ENCODE data around the gene FUT8. TPM values are rescaled to one million over a fixed set of nuclear protein-coding genes. Genes with fewer than 3 reads are reported as not detected.
"Not testable (repeated sequence)": the region's sequence is repeated elsewhere in the genome, so short reads cannot be mapped to it uniquely, and the experiment has no call there.

FUT8 gene
- total RNA-seq, 1 donor from 2014 or later = 26.1 TPM

DNA sequence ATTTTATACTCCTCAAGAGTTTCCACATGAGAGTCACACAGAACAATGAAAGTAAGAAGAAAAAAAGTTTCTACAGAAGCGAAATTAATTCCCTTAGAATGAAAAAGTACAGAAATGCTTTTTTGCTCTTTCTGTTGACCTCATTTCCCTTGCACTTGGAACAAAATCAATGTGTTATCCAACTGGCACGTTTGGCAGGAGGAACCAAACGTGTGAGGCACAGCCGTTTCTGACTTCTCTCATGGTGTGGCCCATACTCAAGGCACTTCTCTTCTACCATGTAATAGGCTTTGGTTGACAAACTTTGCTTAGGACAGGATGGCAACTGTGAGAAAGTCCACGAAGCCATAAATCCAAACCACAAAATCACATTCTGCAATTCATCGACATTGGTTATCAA is 297.0 kb downstream of the FUT8 start:
- Histone ChIP-seq H3K36me3 (ENCODE audit: control insufficient read depth in 3 of 3, insufficient read depth in 3 of 3, low read length in 3 of 3) (no peaks in the 10 kb centered on the region), H3K27me3 (ENCODE audit: control insufficient read depth in 3 of 3, insufficient read depth in 3 of 3, low read length in 3 of 3) (no peaks in the 10 kb centered on the region), H3K27ac (ENCODE audit: low read depth, low read length) (no peak overlapping the region)

DNA sequence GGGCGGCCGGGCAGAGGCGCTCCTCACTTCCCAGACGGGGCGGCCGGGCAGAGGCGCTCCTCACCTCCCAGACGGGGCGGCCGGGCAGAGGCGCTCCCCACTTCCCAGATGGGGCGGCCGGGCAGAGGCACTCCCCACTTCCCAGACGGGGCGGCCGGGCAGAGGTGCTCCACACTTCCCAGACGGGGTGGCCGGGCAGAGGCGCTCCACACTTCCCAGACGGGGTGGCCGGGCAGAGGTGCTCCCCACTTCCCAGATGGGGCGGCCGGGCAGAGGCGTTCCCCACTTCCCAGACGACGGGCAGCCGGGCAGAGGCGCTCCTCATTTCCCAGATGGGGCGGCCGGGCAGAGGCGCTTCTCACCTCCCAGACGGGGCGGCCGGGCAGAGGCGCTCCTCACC is 304.3 kb downstream of the FUT8 start:
- H3K9ac ChIP-seq (ENCODE audit: low read depth in 1 of 3, low read length in 3 of 3); H3K27me3 ChIP-seq (ENCODE audit: control insufficient read depth in 3 of 3, insufficient read depth in 3 of 3, low read length in 3 of 3); H3K4me1 ChIP-seq (ENCODE audit: control insufficient read depth in 3 of 3, insufficient read depth in 3 of 3, low read length in 3 of 3); H3K27ac ChIP-seq (ENCODE audit: low read depth, low read length); H3K9me3 ChIP-seq (ENCODE audit: control insufficient read depth in 3 of 3, low read length in 3 of 3); H3K4me3 ChIP-seq (ENCODE audit: low read length in 3 of 3); H3K36me3 ChIP-seq (ENCODE audit: control insufficient read depth in 3 of 3, insufficient read depth in 3 of 3, low read length in 3 of 3): not testable (repeated sequence)

More for the DNA sequence above, 297.0 kb downstream of the FUT8 start:
- no peaks in the 10 kb centered on the region for H3K9me3 ChIP-seq (ENCODE audit: control insufficient read depth in 3 of 3, low read length in 3 of 3)
- no peak overlapping the region for H3K4me3 ChIP-seq (ENCODE audit: low read length in 3 of 3)
- H3K9ac ChIP-seq (ENCODE audit: low read depth in 1 of 3, low read length in 3 of 3) = no peak overlapping the region
- H3K4me1 ChIP-seq (ENCODE audit: control insufficient read depth in 3 of 3, insufficient read depth in 3 of 3, low read length in 3 of 3) = no peaks in the 10 kb centered on the region

DNA sequence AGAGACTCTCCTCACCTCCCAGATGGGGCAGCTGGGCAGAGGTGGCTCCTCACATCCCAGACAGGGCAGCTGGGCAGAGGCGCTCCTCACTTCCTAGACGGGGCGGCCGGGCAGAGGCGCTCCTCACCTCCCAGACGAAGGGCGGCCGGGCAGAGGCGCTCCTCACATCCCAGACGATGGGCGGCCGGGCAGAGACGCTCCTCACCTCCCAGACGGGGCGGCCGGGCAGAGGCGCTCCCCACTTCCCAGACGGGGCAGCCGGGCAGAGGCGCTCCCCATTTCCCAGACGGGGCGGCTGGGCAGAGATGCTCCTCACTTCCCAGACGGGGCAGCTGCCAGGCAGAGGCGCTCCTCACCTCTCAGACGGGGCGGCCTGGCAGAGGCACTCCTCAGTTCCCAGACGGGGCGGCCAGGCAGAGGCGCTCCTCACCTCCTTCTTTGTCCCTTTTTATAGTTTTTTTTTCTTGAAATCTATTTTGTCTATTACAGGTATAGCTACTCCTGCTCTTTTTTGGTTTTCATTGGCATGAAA is 304.9 kb downstream of the FUT8 start:
- not testable (repeated sequence) for H3K36me3 ChIP-seq (ENCODE audit: control insufficient read depth in 3 of 3, insufficient read depth in 3 of 3, low read length in 3 of 3); H3K27me3 ChIP-seq (ENCODE audit: control insufficient read depth in 3 of 3, insufficient read depth in 3 of 3, low read length in 3 of 3)

DNA sequence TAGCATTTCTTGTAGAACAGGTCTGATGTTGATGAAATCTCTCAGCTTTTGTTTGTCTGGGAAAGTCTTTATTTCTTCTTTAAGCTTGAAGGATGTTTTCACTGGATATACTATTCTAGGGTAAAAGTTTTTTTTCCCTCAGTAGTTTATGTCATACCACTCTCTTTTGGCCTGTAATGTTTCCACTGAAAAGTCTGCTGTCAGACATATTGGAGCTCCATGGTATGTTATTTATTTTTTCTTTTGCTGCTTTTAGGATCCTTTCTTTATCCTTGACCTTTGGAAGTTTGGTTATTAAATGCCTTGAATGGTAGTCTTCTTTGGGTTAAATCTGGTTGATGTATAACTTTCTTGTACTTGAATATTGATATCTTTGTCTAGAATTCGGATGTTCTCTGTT is 306.1 kb downstream of the FUT8 start:
- Histone ChIP-seq H3K4me3 (ENCODE audit: low read length in 3 of 3) (no peak overlapping the region), H3K9me3 (ENCODE audit: control insufficient read depth in 3 of 3, low read length in 3 of 3) (no peaks in the 10 kb centered on the region), H3K4me1 (ENCODE audit: control insufficient read depth in 3 of 3, insufficient read depth in 3 of 3, low read length in 3 of 3) (no peaks in the 10 kb centered on the region), H3K27me3 (ENCODE audit: control insufficient read depth in 3 of 3, insufficient read depth in 3 of 3, low read length in 3 of 3) (no peaks in the 10 kb centered on the region), H3K9ac (ENCODE audit: low read depth in 1 of 3, low read length in 3 of 3) (no peak overlapping the region), H3K36me3 (ENCODE audit: control insufficient read depth in 3 of 3, insufficient read depth in 3 of 3, low read length in 3 of 3) (no peaks in the 10 kb centered on the region), H3K27ac (ENCODE audit: low read depth, low read length) (no peak overlapping the region)

More for the DNA sequence above, 304.9 kb downstream of the FUT8 start:
- H3K27ac ChIP-seq (ENCODE audit: low read depth, low read length); H3K9ac ChIP-seq (ENCODE audit: low read depth in 1 of 3, low read length in 3 of 3); H3K4me3 ChIP-seq (ENCODE audit: low read length in 3 of 3); H3K9me3 ChIP-seq (ENCODE audit: control insufficient read depth in 3 of 3, low read length in 3 of 3); H3K4me1 ChIP-seq (ENCODE audit: control insufficient read depth in 3 of 3, insufficient read depth in 3 of 3, low read length in 3 of 3): not testable (repeated sequence)

DNA sequence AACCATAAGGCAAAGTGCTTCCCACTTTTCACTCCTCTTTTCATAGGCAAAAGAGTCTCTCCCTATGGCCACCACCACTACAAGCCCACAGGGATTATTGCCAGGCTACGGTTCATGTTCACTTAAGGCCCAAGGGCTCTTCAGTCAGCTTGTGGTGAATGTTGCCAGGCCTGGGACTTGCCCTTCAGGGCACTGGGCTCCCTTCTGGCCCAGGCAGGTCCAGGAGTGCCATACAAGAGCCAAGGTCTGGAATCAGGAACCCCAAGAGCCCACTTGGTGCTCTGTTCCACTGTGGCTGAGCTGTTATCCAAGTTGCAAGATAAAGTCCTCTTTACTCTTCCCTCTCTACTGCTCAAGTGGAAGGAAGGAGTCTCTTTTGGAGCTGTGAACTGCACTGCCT is 307.6 kb downstream of the FUT8 start:
- Histone ChIP-seq H3K4me1 (ENCODE audit: control insufficient read depth in 3 of 3, insufficient read depth in 3 of 3, low read length in 3 of 3) (no peaks in the 10 kb centered on the region), H3K4me3 (ENCODE audit: low read length in 3 of 3) (no peak overlapping the region), H3K9ac (ENCODE audit: low read depth in 1 of 3, low read length in 3 of 3) (no peak overlapping the region), H3K27ac (ENCODE audit: low read depth, low read length) (no peak overlapping the region), H3K36me3 (ENCODE audit: control insufficient read depth in 3 of 3, insufficient read depth in 3 of 3, low read length in 3 of 3) (no peaks in the 10 kb centered on the region), H3K9me3 (ENCODE audit: control insufficient read depth in 3 of 3, low read length in 3 of 3) (no peaks in the 10 kb centered on the region), H3K27me3 (ENCODE audit: control insufficient read depth in 3 of 3, insufficient read depth in 3 of 3, low read length in 3 of 3) (no peaks in the 10 kb centered on the region)

DNA sequence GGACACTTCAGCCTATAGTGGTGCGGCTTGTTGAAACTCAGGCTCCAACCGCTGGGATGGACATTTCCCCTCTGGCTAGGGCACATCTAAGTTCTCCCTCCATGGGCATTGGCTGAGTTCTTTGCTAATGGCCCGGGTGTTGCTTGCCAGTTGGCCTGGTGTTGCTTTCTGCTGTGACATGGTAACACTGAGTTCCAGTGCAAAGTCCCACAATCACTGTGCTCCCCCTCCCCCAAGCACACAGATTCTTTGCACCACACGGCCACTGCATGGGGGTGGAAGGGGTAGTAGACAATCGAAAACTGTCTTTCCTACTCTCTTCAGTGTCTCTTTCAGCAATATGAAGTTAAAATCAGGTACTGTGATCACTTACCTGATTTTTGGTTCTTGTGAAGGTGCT is 308.2 kb downstream of the FUT8 start:
- Histone ChIP-seq H3K4me3 (ENCODE audit: low read length in 3 of 3) (no peak overlapping the region), H3K4me1 (ENCODE audit: control insufficient read depth in 3 of 3, insufficient read depth in 3 of 3, low read length in 3 of 3) (no peaks in the 10 kb centered on the region), H3K27me3 (ENCODE audit: control insufficient read depth in 3 of 3, insufficient read depth in 3 of 3, low read length in 3 of 3) (no peaks in the 10 kb centered on the region), H3K9me3 (ENCODE audit: control insufficient read depth in 3 of 3, low read length in 3 of 3) (no peaks in the 10 kb centered on the region), H3K27ac (ENCODE audit: low read depth, low read length) (no peak overlapping the region), H3K9ac (ENCODE audit: low read depth in 1 of 3, low read length in 3 of 3) (no peak overlapping the region), H3K36me3 (ENCODE audit: control insufficient read depth in 3 of 3, insufficient read depth in 3 of 3, low read length in 3 of 3) (no peaks in the 10 kb centered on the region)

DNA sequence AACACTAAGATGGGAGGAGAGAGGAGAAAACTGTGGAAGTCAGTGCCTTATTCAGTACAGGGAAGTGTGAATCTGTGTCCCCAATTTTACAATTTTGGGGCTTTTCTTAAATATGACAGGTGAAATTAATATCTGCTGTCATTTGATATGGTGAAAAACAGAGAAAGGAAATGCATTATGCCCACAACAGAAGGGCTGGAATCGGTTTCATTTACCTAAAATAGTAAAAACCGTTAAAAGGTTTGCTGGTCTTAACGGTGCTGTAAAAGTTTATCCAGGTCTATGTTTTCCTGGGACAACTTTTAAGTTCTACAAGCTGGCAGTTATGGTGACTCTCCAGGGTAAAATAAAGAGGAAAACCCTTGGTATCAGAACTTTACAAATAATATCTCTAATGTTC is 310.8 kb downstream of the FUT8 start:
- Histone ChIP-seq H3K9ac (ENCODE audit: low read depth in 1 of 3, low read length in 3 of 3) (no peak overlapping the region), H3K27ac (ENCODE audit: low read depth, low read length) (no peak overlapping the region), H3K4me1 (ENCODE audit: control insufficient read depth in 3 of 3, insufficient read depth in 3 of 3, low read length in 3 of 3) (no peaks in the 10 kb centered on the region), H3K27me3 (ENCODE audit: control insufficient read depth in 3 of 3, insufficient read depth in 3 of 3, low read length in 3 of 3) (no peaks in the 10 kb centered on the region), H3K36me3 (ENCODE audit: control insufficient read depth in 3 of 3, insufficient read depth in 3 of 3, low read length in 3 of 3) (no peaks in the 10 kb centered on the region), H3K4me3 (ENCODE audit: low read length in 3 of 3) (no peak overlapping the region), H3K9me3 (ENCODE audit: control insufficient read depth in 3 of 3, low read length in 3 of 3) (no peaks in the 10 kb centered on the region)

DNA sequence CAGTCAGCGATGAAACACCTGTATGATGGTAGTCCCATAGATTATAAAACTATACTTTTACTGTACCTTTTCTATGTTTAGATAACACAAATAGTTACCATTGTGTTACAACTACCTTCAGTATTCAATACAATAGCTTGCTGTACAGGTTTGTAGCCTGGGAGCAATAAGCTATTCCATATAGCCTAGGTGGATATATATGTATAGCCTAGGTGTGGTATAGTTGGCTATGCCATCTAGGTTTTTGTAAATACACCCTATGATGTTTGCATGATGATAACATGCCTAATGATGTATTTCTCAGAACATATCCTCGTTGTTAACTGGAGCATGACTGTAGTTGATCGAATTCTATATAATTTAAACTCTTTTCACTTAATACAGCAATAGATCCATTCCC is 316.1 kb downstream of the FUT8 start:
- Histone ChIP-seq H3K27me3 (ENCODE audit: control insufficient read depth in 3 of 3, insufficient read depth in 3 of 3, low read length in 3 of 3) (no peaks in the 10 kb centered on the region), H3K9ac (ENCODE audit: low read depth in 1 of 3, low read length in 3 of 3) (no peak overlapping the region), H3K9me3 (ENCODE audit: control insufficient read depth in 3 of 3, low read length in 3 of 3) (no peaks in the 10 kb centered on the region), H3K27ac (ENCODE audit: low read depth, low read length) (no peak overlapping the region), H3K36me3 (ENCODE audit: control insufficient read depth in 3 of 3, insufficient read depth in 3 of 3, low read length in 3 of 3) (no peaks in the 10 kb centered on the region), H3K4me1 (ENCODE audit: control insufficient read depth in 3 of 3, insufficient read depth in 3 of 3, low read length in 3 of 3) (no peaks in the 10 kb centered on the region), H3K4me3 (ENCODE audit: low read length in 3 of 3) (no peak overlapping the region)

DNA sequence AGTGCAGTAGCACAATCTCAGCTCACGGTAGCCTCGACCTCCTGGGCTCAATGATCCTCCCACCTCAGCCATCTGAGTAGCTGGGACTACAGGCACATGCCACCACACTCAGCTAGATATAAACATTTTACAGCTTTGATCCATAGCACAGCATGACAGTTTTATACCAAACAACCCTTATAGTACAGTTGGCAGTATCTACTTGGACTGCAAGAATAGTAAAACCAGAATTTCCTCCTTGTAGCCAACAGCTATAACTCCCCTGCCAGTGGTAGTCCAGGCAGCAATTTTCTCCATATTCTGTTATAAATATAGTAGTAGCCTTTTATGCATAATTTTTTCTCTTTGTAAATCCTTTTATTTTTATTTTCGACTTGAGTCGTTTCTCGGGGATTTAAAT is 317.0 kb downstream of the FUT8 start:
- Histone ChIP-seq H3K4me1 (ENCODE audit: control insufficient read depth in 3 of 3, insufficient read depth in 3 of 3, low read length in 3 of 3) (no peaks in the 10 kb centered on the region), H3K27me3 (ENCODE audit: control insufficient read depth in 3 of 3, insufficient read depth in 3 of 3, low read length in 3 of 3) (no peaks in the 10 kb centered on the region), H3K27ac (ENCODE audit: low read depth, low read length) (no peak overlapping the region), H3K9me3 (ENCODE audit: control insufficient read depth in 3 of 3, low read length in 3 of 3) (no peaks in the 10 kb centered on the region), H3K9ac (ENCODE audit: low read depth in 1 of 3, low read length in 3 of 3) (no peak overlapping the region), H3K36me3 (ENCODE audit: control insufficient read depth in 3 of 3, insufficient read depth in 3 of 3, low read length in 3 of 3) (no peaks in the 10 kb centered on the region), H3K4me3 (ENCODE audit: low read length in 3 of 3) (no peak overlapping the region)

DNA sequence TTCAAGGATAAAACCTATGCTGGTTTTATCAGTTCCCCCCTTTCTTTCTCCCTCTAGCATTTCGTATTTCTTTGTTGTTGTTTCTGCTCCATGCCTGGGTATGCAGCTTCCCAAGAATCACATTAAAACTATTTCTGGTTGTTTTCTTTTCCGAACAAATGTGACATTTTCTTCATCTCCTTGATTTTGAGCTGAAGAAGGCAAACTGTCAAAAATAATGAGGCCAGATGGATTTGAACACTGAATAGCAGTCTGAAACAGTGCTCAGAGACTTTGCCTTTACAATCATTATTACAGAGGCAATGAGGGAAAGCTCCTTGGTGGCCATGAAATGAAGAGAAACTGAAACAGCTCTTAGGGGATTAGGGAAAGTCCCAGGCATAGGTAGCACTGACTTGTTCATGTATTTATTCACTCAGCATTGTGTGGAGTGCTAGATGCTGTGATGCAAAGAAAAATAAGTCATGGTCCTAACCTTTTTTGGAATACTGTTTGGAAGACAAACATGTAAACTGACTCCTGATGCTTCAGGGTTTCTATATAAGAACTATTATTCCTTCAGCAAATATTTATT is 319.5 kb downstream of the FUT8 start:
- Histone ChIP-seq H3K27me3 (ENCODE audit: control insufficient read depth in 3 of 3, insufficient read depth in 3 of 3, low read length in 3 of 3) (no peaks in the 10 kb centered on the region), H3K9me3 (ENCODE audit: control insufficient read depth in 3 of 3, low read length in 3 of 3) (no peaks in the 10 kb centered on the region), H3K4me1 (ENCODE audit: control insufficient read depth in 3 of 3, insufficient read depth in 3 of 3, low read length in 3 of 3) (no peaks in the 10 kb centered on the region), H3K27ac (ENCODE audit: low read depth, low read length) (no peak overlapping the region), H3K36me3 (ENCODE audit: control insufficient read depth in 3 of 3, insufficient read depth in 3 of 3, low read length in 3 of 3) (no peaks in the 10 kb centered on the region), H3K9ac (ENCODE audit: low read depth in 1 of 3, low read length in 3 of 3) (no peak overlapping the region), H3K4me3 (ENCODE audit: low read length in 3 of 3) (no peak overlapping the region)
